H1 (cell line): ENCODE results near the gene PRAMEF12. TPM values are rescaled to one million over a fixed set of nuclear protein-coding genes. Genes with fewer than 3 reads are reported as not detected.
"Not testable (repeated sequence)": the region's sequence is repeated elsewhere in the genome, so short reads cannot be mapped to it uniquely, and the experiment has no call there.

Source experiments
- CTCF ChIA-PET: fragments of 300-600 bp; sonication (Branson Sonifier 250); formaldehyde crosslinking; loops from one replicate; lab custom pipeline; 2021; ENCODE audit not compliant: partially characterized antibody; lab: Charles Lee
- POLR2A ChIA-PET: fragments of 300-600 bp; sonication (Branson Sonifier 250); formaldehyde crosslinking; loops from one replicate; lab custom pipeline; 2021; ENCODE audit warnings: inconsistent platforms; ENCODE audit not compliant: partially characterized antibody; lab: Charles Lee
- DNase-seq, 2 experiments: peaks; one replicate each; pipeline versions ENCODE4 v3.0.0 to v3.0.0-alpha.2; 2010 to 2022; ENCODE audit warnings: low spot score in 2 of 2, low read depth in 1 of 2, mixed read lengths in 1 of 2
- FAIRE-seq: peaks from 2 replicates; lab custom pipeline; 2011; peaks lifted over from hg19 to GRCh38; lab: Jason Lieb, UNC
- H2AFZ ChIP-seq: 2 replicates; pipeline ENCODE4 v1.8.1; 2012; ENCODE audit warnings: low read length, inconsistent platforms
- H2AK5ac ChIP-seq: 2 replicates; pipeline ENCODE4 v1.6.1; 2013; ENCODE audit warnings: low read depth, low read length
- H2BK120ac ChIP-seq: replicated peaks from 2 replicates; pipeline ENCODE3; 2013; ENCODE audit warnings: low read depth, low read length, inconsistent platforms
- H2BK12ac ChIP-seq: 2 replicates; pipeline ENCODE4 v1.6.1; 2013; ENCODE audit warnings: low read depth, low read length
- H2BK15ac ChIP-seq: 2 replicates; pipeline ENCODE4 v1.6.1; 2013; ENCODE audit warnings: low read length
- H2BK20ac ChIP-seq: 2 replicates; pipeline ENCODE4 v1.6.1; 2013; ENCODE audit warnings: low read length
- H2BK5ac ChIP-seq: 2 replicates; pipeline ENCODE4 v1.6.1; 2013; ENCODE audit warnings: low read depth, low read length
- H3K14ac ChIP-seq: 2 replicates; pipeline ENCODE4 v1.6.1; 2013; ENCODE audit warnings: inconsistent platforms; ENCODE audit not compliant: insufficient read length
- H3K18ac ChIP-seq: 2 replicates; pipeline ENCODE4 v1.6.1; 2013; ENCODE audit warnings: low read length; ENCODE audit errors: extremely low read depth
- H3K23ac ChIP-seq: 2 replicates; pipeline ENCODE4 v1.6.1; 2013; ENCODE audit warnings: inconsistent platforms; ENCODE audit not compliant: insufficient read length
- H3K23me2 ChIP-seq: 2 replicates; pipeline ENCODE4 v1.6.1; 2013; ENCODE audit warnings: low read depth, low read length
- H3K27ac ChIP-seq: 2 replicates; pipeline ENCODE4 v1.6.1; 2011; ENCODE audit warnings: low read depth, low read length, inconsistent platforms
- H3K27me3 ChIP-seq, 4 experiments: replicated peaks in 1 of 4; 1 replicate in 1 of 4; 2 replicates in 3 of 4; pipeline versions ENCODE4 v1.6.1 to v1.8.1; 2011 to 2013; ENCODE audit warnings: low read length in 3 of 4, mild to moderate bottlenecking in 3 of 4, inconsistent platforms in 2 of 4, mixed read lengths in 2 of 4, moderate library complexity in 1 of 4; ENCODE audit not compliant: control insufficient read depth in 3 of 4, insufficient read depth in 3 of 4; ENCODE audit errors: extremely low read depth in 1 of 4
- H3K36me3 ChIP-seq, 4 experiments: 2 replicates each; pipeline versions ENCODE4 v1.6.1 to v1.8.1; 2011 to 2013; ENCODE audit warnings: mild to moderate bottlenecking in 4 of 4, low read length in 3 of 4, moderate library complexity in 2 of 4, control low read depth in 1 of 4, inconsistent platforms in 1 of 4; ENCODE audit not compliant: insufficient read depth in 4 of 4, control insufficient read depth in 2 of 4
- H3K4ac ChIP-seq: replicated peaks from 2 replicates; pipeline ENCODE3; 2013; ENCODE audit warnings: low read length, low read depth, mixed read lengths, inconsistent platforms; ENCODE audit not compliant: insufficient read length
- H3K4me1 ChIP-seq, 4 experiments: replicated peaks in 1 of 4; 1 replicate in 1 of 4; 2 replicates in 3 of 4; pipeline versions ENCODE4 v1.6.1 to v1.8.1; 2011 to 2013; ENCODE audit warnings: low read length in 3 of 4, inconsistent platforms in 2 of 4, mixed read lengths in 1 of 4; ENCODE audit not compliant: insufficient read depth in 4 of 4, control insufficient read depth in 3 of 4
- H3K4me2 ChIP-seq, 2 experiments: 2 replicates each; pipeline versions ENCODE4 v1.6.1 to v1.8.1; 2011 to 2013; ENCODE audit warnings: low read depth in 2 of 2, low read length in 2 of 2, control low read depth in 1 of 2, inconsistent platforms in 1 of 2, mild to moderate bottlenecking in 1 of 2; ENCODE audit not compliant: insufficient read depth in 1 of 2
- H3K4me3 ChIP-seq, 4 experiments: fragments of 200-600, 300-600 bp in 1 of 4; sonication (generic), shearing (Covaris generic), sonication (Bioruptor Twin) in 1 of 4; 2 replicates each; pipeline versions ENCODE4 v1.5.1 to v1.8.1; 2011 to 2016; ENCODE audit warnings: low read length in 4 of 4, low read depth in 3 of 4, control low read depth in 2 of 4, inconsistent platforms in 2 of 4, mild to moderate bottlenecking in 2 of 4, mixed read lengths in 1 of 4, moderate library complexity in 1 of 4; ENCODE audit not compliant: insufficient read depth in 2 of 4; ENCODE audit errors: extremely low read depth in 1 of 4
- H3K56ac ChIP-seq: replicated peaks from 2 replicates; pipeline ENCODE3; 2013; ENCODE audit warnings: low read depth, mild to moderate bottlenecking, mixed read lengths, low read length, inconsistent platforms; ENCODE audit not compliant: insufficient read length
- H3K79me1 ChIP-seq: 2 replicates; pipeline ENCODE4 v1.6.1; 2013; ENCODE audit warnings: low read depth, low read length, control low read depth
- H3K79me2 ChIP-seq, 2 experiments: 2 replicates each; pipeline versions ENCODE4 v1.6.1 to v1.8.1; 2012 to 2013; ENCODE audit warnings: low read length in 2 of 2, mild to moderate bottlenecking in 2 of 2, inconsistent platforms in 1 of 2; ENCODE audit not compliant: insufficient read depth in 2 of 2, control insufficient read depth in 1 of 2
- H3K9ac ChIP-seq, 4 experiments: replicated peaks in 1 of 4; 1 replicate in 1 of 4; 2 replicates in 3 of 4; pipeline versions ENCODE4 v1.6.1 to v1.8.1; 2011 to 2013; ENCODE audit warnings: low read depth in 3 of 4, low read length in 3 of 4, control low read depth in 2 of 4, mild to moderate bottlenecking in 2 of 4, moderate library complexity in 2 of 4, inconsistent platforms in 1 of 4; ENCODE audit errors: extremely low read depth in 1 of 4
- H3K9me3 ChIP-seq, 2 experiments: 2 replicates each; pipeline versions ENCODE4 v1.6.1 to v1.8.1; 2012 to 2013; ENCODE audit warnings: mild to moderate bottlenecking in 2 of 2, moderate library complexity in 2 of 2, control low read depth in 1 of 2, inconsistent platforms in 1 of 2, low read depth in 1 of 2, low read length in 1 of 2, mixed read lengths in 1 of 2; ENCODE audit not compliant: insufficient read depth in 2 of 2
- H4K20me1 ChIP-seq, 2 experiments: replicated peaks in 1 of 2; 2 replicates each; pipeline versions ENCODE3 to v1.8.1; 2011 to 2013; ENCODE audit warnings: inconsistent platforms in 2 of 2, low read length in 2 of 2, mild to moderate bottlenecking in 1 of 2; ENCODE audit not compliant: insufficient read depth in 2 of 2, control insufficient read depth in 1 of 2
- H4K5ac ChIP-seq: 2 replicates; pipeline ENCODE4 v1.6.1; 2013; ENCODE audit warnings: low read length, low read depth, mixed read lengths, inconsistent platforms; ENCODE audit not compliant: insufficient read length
- H4K8ac ChIP-seq: 2 replicates; pipeline ENCODE4 v1.8.0; 2013; ENCODE audit warnings: mild to moderate bottlenecking, moderate library complexity, low read length, inconsistent platforms; ENCODE audit not compliant: insufficient read depth; ENCODE audit errors: extremely low read depth
- H4K91ac ChIP-seq: replicated peaks from 2 replicates; pipeline ENCODE3; 2013; ENCODE audit warnings: low read length, mixed read lengths, inconsistent platforms; ENCODE audit not compliant: insufficient read length
- RAD21 ChIP-seq, 2 experiments: IDR thresholded peaks in 1 of 2; conservative IDR thresholded peaks in 1 of 2; 2 replicates each; pipeline ENCODE4 v1.6.1; 2011; ENCODE audit warnings: low read depth in 2 of 2, low read length in 2 of 2, improper control_type of control experiment in 1 of 2, inconsistent platforms in 1 of 2, mild to moderate bottlenecking in 1 of 2, moderate library complexity in 1 of 2
- WGBS, 2 experiments: shearing (Covaris generic) in 1 of 2; methylation state at CpG; one replicate each; pipeline versions ENCODE4 v1.1.6 to v1.1.7; 2013 to 2015; ENCODE audit warnings: low lambda C conversion rate in 2 of 2, mixed read lengths in 2 of 2, inconsistent platforms in 1 of 2, low coverage in 1 of 2, missing lambda C conversion rate in 1 of 2; ENCODE audit not compliant: insufficient replicate concordance in 2 of 2, insufficient coverage in 1 of 2, insufficient read length in 1 of 2; ENCODE audit errors: extremely low coverage in 1 of 2, missing lambda C conversion rate in 1 of 2; 5-methylcytosine and 5-hydroxymethylcytosine counted together
- polyA plus RNA-seq, 7 experiments: library from polyadenylated mRNA; depleted of rRNA in 3 of 7; stranded (reverse) in 5 of 7; unstranded in 2 of 7; fragments of >200 nt in 5 of 7; fragments of 200-250 nt in 2 of 7; gene quantifications; 1 replicate in 5 of 7; 2 replicates in 1 of 7; 4 replicates in 1 of 7; pipeline versions ENCODE4 v1.2.1 to v1.2.3, GENCODE V29; 2011 to 2013; ENCODE audit warnings: missing spikeins in 2 of 7, mixed read lengths in 2 of 7
- total RNA-seq: library from RNA; stranded (reverse); fragmentation: NEBNext Ultra II Directional; extraction: Animal tissue kit (Norgen Biotek cat#: 25700); gene quantifications from 2 replicates; pipeline ENCODE4 v1.2.1, GENCODE V29; 2021

PRAMEF12 gene
- total and polyA plus RNA-seq, 2 of the 8 experiments (the other 6 are each of a cell fraction or from before 2014, with no cell fraction given) = not detected

- H3K23ac ChIP-seq, CTCF ChIA-PET, H4K8ac ChIP-seq, H3K36me3 ChIP-seq, H2BK120ac ChIP-seq, H3K4me2 ChIP-seq, H3K79me2 ChIP-seq, H2BK20ac ChIP-seq, H3K23me2 ChIP-seq, H2BK12ac ChIP-seq, H3K79me1 ChIP-seq, H2AK5ac ChIP-seq, FAIRE-seq, H3K9me3 ChIP-seq, H4K20me1 ChIP-seq, H3K9ac ChIP-seq, H3K27ac ChIP-seq, H4K5ac ChIP-seq, H2BK15ac ChIP-seq, H2AFZ ChIP-seq, H3K4me1 ChIP-seq, H3K4me3 ChIP-seq, DNase-seq, POLR2A ChIA-PET, H3K18ac ChIP-seq, H4K91ac ChIP-seq, H3K56ac ChIP-seq, H2BK5ac ChIP-seq, H3K14ac ChIP-seq, H3K4ac ChIP-seq, H3K27me3 ChIP-seq: not testable (repeated sequence)
- WGBS, 2 experiments = 44% methylated on average over 4 of the region's 5 CpGs; no CpG with 5 or more reads in 1 of the 2 experiments
- TF ChIP-seq RAD21 (IDR thresholded peaks at IDR 0.05 in 1 of 2, conservative IDR thresholded peaks at IDR 0.05 in 1 of 2; ENCODE audit: low read depth in 2 of 2, low read length in 2 of 2) = peak; percentile 13 to 30; a peak in 3 of 4 replicates
These were observed 8.0 kb downstream of the PRAMEF12 start for GRCh38 chr1:12781488-12781887.
